ENCODE results near the gene TNFSF12.

- TF ChIP-seq CTCF (IDR thresholded peaks at IDR 0.05; ENCODE audit: insufficient read depth, low read depth, low read length) = no peak
- TF ChIP-seq EZH2 (IDR thresholded peaks at IDR 0.05; ENCODE audit: insufficient read depth, low read length) = no peak
Measured at GRCh38 chr17:7544911-7545310, 3.9 kb upstream of the TNFSF12 start.
